ENCODE measurements around the gene C19orf33. TPM values are rescaled to one million over a fixed set of nuclear protein-coding genes. Genes with fewer than 3 reads are reported as not detected.
A peak's percentile ranks its signal among the peaks of the same experiment; 100 is the strongest.

The C19orf33 gene
- total RNA-seq, 4 donors from 2014 or later: 16.2 to 26.3 (median 17.2) TPM; not detected in 1

DNA sequence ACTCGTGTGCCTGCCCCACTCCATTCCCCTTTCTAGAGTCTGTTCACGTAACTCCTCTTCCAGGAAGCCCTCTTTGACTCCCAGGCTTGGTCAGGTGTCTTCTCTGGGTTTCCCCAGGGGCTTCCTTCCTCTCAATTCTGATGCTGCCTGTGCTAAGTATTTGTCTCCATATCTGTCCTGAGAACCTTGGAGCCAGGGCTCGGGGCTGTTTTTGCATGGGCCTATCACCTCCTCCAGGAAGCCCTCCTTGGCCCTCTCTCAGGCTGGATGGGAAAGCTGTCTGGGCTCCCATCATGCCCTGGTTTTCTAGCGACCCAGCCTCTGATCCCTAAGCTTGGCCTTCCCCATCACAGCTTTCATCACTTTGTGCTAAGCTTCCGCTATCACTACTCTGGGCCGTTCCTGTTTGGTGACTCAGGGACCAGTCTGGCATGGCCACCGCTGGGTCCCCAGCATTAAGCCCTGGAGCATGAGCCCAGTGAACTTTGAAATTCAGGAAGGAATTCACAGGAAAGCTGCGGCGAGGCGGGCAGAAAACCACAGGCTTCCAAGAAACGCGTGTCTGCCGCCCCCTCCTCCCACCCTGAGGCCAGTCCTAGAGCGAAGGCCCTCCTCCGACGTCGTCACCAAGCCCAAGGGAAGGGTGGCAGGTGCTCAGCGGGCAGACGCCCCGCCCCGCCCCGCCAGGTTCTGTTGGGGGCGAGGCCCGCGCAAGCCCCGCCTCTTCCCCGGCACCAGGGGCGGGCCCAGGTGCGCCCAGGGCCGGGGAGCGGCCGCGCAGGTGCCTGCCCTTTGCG is 40.2 kb upstream of the C19orf33 start:
- 29 to 33% methylated on average over 11 to 12 of the region's 34 CpGs for WGBS, 2 donors
- no peaks in the 10 kb centered on the region for H3K27me3 ChIP-seq
- H3K4me1 ChIP-seq: peaks cover 21 to 40% of the 10 kb centered on the region in 2 donors
- peak overlapping the region in 1 of 3 donors; percentile 96 for H3K27ac ChIP-seq
- no peaks in the 10 kb centered on the region for H3K9me3 ChIP-seq
- no peak for TF ChIP-seq POLR2A (IDR thresholded peaks at IDR 0.05)
- TF ChIP-seq, protein P1, sequence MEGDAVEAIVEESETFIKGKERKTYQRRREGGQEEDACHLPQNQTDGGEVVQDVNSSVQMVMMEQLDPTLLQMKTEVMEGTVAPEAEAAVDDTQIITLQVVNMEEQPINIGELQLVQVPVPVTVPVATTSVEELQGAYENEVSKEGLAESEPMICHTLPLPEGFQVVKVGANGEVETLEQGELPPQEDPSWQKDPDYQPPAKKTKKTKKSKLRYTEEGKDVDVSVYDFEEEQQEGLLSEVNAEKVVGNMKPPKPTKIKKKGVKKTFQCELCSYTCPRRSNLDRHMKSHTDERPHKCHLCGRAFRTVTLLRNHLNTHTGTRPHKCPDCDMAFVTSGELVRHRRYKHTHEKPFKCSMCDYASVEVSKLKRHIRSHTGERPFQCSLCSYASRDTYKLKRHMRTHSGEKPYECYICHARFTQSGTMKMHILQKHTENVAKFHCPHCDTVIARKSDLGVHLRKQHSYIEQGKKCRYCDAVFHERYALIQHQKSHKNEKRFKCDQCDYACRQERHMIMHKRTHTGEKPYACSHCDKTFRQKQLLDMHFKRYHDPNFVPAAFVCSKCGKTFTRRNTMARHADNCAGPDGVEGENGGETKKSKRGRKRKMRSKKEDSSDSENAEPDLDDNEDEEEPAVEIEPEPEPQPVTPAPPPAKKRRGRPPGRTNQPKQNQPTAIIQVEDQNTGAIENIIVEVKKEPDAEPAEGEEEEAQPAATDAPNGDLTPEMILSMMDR (IDR thresholded peaks at IDR 0.05): no peak
- DNase-seq: peak; percentile 97 to 98
- intact Hi-C loops (cut with DNase I): loop anchor here (5.0 kb wide), 1 partner anchor 53 kb away; the partner anchor contains the start of genes KCNK6 and YIF1B
- peak overlapping the region in 1 of 3 donors; percentile 71 for H3K4me3 ChIP-seq (replicated peaks in 1 of 3)
- no peaks in the 10 kb centered on the region for H3K36me3 ChIP-seq

DNA sequence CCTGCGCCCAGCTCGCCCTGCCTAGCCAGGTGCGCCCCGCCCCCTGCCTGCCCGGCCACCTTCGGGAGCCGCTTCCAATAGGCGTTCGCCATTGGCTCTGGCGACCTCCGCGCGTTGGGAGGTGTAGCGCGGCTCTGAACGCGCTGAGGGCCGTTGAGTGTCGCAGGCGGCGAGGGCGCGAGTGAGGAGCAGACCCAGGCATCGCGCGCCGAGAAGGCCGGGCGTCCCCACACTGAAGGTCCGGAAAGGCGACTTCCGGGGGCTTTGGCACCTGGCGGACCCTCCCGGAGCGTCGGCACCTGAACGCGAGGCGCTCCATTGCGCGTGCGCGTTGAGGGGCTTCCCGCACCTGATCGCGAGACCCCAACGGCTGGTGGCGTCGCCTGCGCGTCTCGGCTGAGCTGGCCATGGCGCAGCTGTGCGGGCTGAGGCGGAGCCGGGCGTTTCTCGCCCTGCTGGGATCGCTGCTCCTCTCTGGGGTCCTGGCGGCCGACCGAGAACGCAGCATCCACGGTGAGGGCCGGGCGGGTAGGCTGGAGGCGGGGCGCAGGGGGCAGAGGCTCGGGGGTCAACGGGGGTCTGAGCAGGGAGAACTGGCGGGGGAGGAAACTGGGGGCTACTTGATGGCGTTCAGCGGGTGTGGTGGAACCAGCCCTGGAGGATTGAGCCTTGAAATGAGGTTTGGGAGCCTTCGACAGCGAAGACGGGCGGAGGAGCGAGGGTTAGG is 39.4 kb upstream of the C19orf33 start, which contains the start of gene SPINT2:
TSS of gene SPINT2 (plus strand) at position 88 of the 727 bp plus-strand sequence. CDS start at position 408, 320 bp downstream.
- peak; percentile 93 to 98 for TF ChIP-seq POLR2A (IDR thresholded peaks at IDR 0.05)
- TF ChIP-seq, protein P1 (IDR thresholded peaks at IDR 0.05): no peak
- Histone ChIP-seq H3K4me3 (replicated peaks in 1 of 3) (peak within 1 kb of the TSS; percentile 19 to 89 (median 71)), H3K9me3 (no peaks in the 10 kb centered on the region), H3K27ac (peak within 1 kb of the TSS; percentile 76 to 96 (median 91)), H3K4me1 (peaks cover 24 to 43% of the 10 kb centered on the region in 2 donors), H3K27me3 (no peaks in the 10 kb centered on the region), H3K36me3 (no peaks in the 10 kb centered on the region)
- DNase-seq: no peak
- intact Hi-C loops (cut with DNase I): loop anchor here (5.0 kb wide), 1 partner anchor 53 kb away; the partner anchor contains the start of genes KCNK6 and YIF1B
- 24 to 27% methylated on average over 19 to 21 of the region's 78 CpGs for WGBS, 2 donors

DNA sequence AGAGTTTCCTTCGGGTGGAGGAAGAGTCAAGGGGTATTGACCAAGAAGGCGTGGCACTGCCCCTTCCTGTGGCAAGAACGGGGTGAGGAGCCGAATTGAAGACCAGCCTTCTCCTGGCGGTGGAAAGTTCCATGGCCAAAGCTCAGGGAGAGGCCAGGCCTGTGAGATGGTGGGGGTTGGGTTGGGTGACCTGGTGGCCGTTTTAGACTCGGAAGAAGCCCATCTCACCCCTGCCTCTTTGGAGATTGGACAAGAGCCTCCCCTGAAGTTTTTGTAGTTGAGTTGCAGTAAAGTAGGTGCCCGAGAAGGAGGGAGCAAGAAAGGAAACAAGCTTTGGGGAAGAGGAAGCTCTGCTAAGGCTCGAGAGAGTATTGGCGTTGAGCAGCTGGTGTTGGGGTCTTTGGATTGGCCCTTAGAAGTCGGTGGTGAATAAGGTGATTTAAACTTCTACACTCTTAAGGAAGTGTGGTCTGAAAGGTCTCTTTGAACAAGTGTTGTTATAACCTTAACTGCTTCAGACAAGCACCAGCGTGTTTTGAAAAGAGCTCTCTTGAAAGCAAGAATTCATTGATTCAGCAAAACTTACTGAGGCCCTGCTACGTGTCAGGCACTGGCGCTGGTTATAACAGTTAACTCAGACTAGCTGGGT is 38.7 kb upstream of the C19orf33 start:
- Histone ChIP-seq H3K27me3 (no peaks in the 10 kb centered on the region), H3K4me3 (replicated peaks in 1 of 3) (peak overlapping the region; percentile 19 to 89 (median 71)), H3K9me3 (no peaks in the 10 kb centered on the region), H3K4me1 (peaks cover 25 to 43% of the 10 kb centered on the region in 2 donors), H3K36me3 (no peaks in the 10 kb centered on the region), H3K27ac (peak overlapping the region; percentile 76 to 96 (median 91))
- intact Hi-C loops (cut with DNase I): no loop called here
- peak in 1 of 2 donors; percentile 62 for TF ChIP-seq POLR2A (IDR thresholded peaks at IDR 0.05)
- TF ChIP-seq, protein P1 (IDR thresholded peaks at IDR 0.05): peak in 2 of 6 experiments; percentile 7 to 25
- DNase-seq: peak; percentile 65 to 68
- 27 to 44% methylated on average over 14 of the region's 14 CpGs for WGBS, 2 donors

DNA sequence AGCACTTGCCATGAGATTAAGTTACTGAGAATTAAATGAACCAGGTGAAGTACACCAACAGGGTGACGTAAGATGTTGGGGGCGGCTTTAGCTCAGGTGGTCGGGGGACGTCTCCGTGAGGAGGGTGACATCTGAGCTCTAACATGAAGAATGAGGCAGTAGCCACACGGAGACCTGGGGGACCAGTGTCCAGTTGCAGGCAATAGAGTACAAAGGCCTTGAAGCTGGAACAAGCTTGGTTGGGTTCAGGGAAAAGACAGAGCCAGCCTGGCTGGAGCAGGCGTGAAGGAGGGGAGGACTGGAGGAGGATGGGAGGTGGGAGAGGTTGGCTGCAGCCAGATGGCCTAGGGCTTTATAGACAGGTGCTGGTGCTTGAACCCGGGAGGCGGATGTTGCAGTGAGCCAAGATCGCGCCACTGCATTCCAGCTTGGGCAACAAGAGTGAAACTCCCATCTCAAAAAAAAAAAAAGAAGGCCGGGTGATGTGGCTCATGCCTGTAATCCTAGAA is 38.1 kb upstream of the C19orf33 start:
- peaks cover 27 to 48% of the 10 kb centered on the region in 2 donors for H3K4me1 ChIP-seq
- DNase-seq: peak; percentile 39 to 45
- intact Hi-C loops (cut with DNase I): no loop called here
- peak overlapping the region in 2 of 3 donors; percentile 71 to 89 for H3K4me3 ChIP-seq (replicated peaks in 1 of 3)
- H3K27ac ChIP-seq: peak overlapping the region; percentile 76 to 96 (median 76)
- 50 to 57% methylated on average over 12 of the region's 12 CpGs for WGBS, 2 donors
- H3K27me3 ChIP-seq: no peaks in the 10 kb centered on the region
- H3K9me3 ChIP-seq: no peaks in the 10 kb centered on the region
- no peaks in the 10 kb centered on the region for H3K36me3 ChIP-seq
- TF ChIP-seq, protein P1 (IDR thresholded peaks at IDR 0.05): no peak
- no peak for TF ChIP-seq POLR2A (IDR thresholded peaks at IDR 0.05)

Data from thyroid gland (tissue), 4 donors.